HEK293T (cell line): ENCODE results near the gene EIF5AL1.
"Not testable (repeated sequence)": the region's sequence is repeated elsewhere in the genome, so short reads cannot be mapped to it uniquely, and the experiment has no call there.

ENCODE experiments used
- L3MBTL2 ChIP-seq: fragments of 450-650 bp; conservative IDR thresholded peaks from 2 replicates; pipeline ENCODE4 v1.6.1; 2016; ENCODE audit warnings: mild to moderate bottlenecking
- LEF1 ChIP-seq: fragments of 450-650 bp; IDR thresholded peaks from 2 replicates; pipeline ENCODE4 v1.6.1; 2017; ENCODE audit warnings: mild to moderate bottlenecking, borderline replicate concordance
- SUZ12 ChIP-seq: fragments of 450-650 bp; IDR thresholded peaks from 2 replicates; pipeline ENCODE4 v1.6.1; 2016; ENCODE audit warnings: mild to moderate bottlenecking
- TF ChIP-seq, protein P1 (sequence below): fragments of 450-650 bp; IDR thresholded peaks from 2 replicates; pipeline ENCODE4 v1.6.1; 2016

DNA sequence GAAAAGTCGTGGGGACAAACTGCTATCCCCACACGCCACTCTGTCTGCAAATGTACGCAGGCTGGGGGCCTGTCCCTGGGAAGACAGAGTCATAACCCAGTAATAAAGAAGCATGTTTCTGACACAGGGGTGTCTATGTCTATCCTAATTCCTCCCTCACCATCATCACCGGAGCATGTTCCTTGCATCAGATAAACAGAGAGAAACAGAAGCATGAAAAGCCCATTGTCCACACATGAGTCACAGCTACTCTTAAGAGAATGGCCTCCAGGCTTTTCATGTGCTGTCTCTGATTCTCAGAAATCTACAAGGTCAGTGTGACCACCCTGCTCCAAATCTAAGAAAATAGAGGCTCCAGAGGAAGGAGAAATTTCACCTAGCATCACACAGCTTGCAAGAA, 4.1 kb upstream of the EIF5AL1 start:
- TF ChIP-seq L3MBTL2, SUZ12, LEF1: not testable (repeated sequence)
- TF ChIP-seq, protein P1, sequence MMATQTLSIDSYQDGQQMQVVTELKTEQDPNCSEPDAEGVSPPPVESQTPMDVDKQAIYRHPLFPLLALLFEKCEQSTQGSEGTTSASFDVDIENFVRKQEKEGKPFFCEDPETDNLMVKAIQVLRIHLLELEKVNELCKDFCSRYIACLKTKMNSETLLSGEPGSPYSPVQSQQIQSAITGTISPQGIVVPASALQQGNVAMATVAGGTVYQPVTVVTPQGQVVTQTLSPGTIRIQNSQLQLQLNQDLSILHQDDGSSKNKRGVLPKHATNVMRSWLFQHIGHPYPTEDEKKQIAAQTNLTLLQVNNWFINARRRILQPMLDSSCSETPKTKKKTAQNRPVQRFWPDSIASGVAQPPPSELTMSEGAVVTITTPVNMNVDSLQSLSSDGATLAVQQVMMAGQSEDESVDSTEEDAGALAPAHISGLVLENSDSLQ: not testable (repeated sequence)
